Smooth muscle cell (in vitro differentiated cells): ENCODE measurements around the gene MORN4. TPM values are rescaled to one million over a fixed set of nuclear protein-coding genes. Genes with fewer than 3 reads are reported as not detected.

Experiments used
- DNase-seq: peaks from one replicate; lab custom pipeline; 2025; ENCODE audit not compliant: unreplicated experiment; lab: John Stamatoyannopoulos, UW
- H2AFZ ChIP-seq: fragments of 200-600 bp; sonication (generic); 2 replicates; pipeline ENCODE4 v1.6.0; 2016; ENCODE audit warnings: antibody characterized with exemption, low read depth, mild to moderate bottlenecking
- H3F3A ChIP-seq: fragments of 200-600 bp; sonication (generic); 2 replicates; pipeline ENCODE4 v1.6.0; 2017; ENCODE audit warnings: antibody characterized with exemption, low read depth
- H3K27ac ChIP-seq: fragments of 200-600 bp; sonication (generic); 2 replicates; pipeline ENCODE4 v1.5.1; 2016; ENCODE audit warnings: low read depth, mild to moderate bottlenecking
- H3K27me3 ChIP-seq: fragments of 200-600 bp; sonication (generic); 2 replicates; pipeline ENCODE4 v1.6.1; 2016; ENCODE audit warnings: low read depth, mild to moderate bottlenecking
- H3K36me3 ChIP-seq: fragments of 200-600 bp; sonication (generic); 2 replicates; pipeline ENCODE4 v1.5.1; 2016; ENCODE audit warnings: low read depth
- H3K4me1 ChIP-seq: fragments of 200-600 bp; sonication (generic); 2 replicates; pipeline ENCODE4 v1.5.1; 2016; ENCODE audit warnings: low read depth
- H3K4me2 ChIP-seq: fragments of 200-600 bp; sonication (generic); 2 replicates; pipeline ENCODE4 v1.6.0; 2016; ENCODE audit warnings: mild to moderate bottlenecking
- H3K4me3 ChIP-seq: fragments of 200-600 bp; sonication (generic); 2 replicates; pipeline ENCODE4 v1.5.1; 2016; ENCODE audit warnings: mild to moderate bottlenecking
- H3K79me2 ChIP-seq: fragments of 200-600 bp; sonication (generic); 2 replicates; pipeline ENCODE4 v1.6.0; 2016; ENCODE audit warnings: low read depth, mild to moderate bottlenecking
- H3K9ac ChIP-seq: fragments of 200-600 bp; sonication (generic); 2 replicates; pipeline ENCODE4 v1.6.0; 2016; ENCODE audit warnings: low read depth
- H3K9me3 ChIP-seq: fragments of 200-600 bp; sonication (generic); replicated peaks from 2 replicates; pipeline ENCODE4 v1.5.1; 2016; ENCODE audit warnings: low read depth
- H4K20me1 ChIP-seq: fragments of 200-600 bp; sonication (generic); 2 replicates; pipeline ENCODE4 v1.6.0; 2016; ENCODE audit warnings: low read depth
- CTCF ChIP-seq: fragments of 200-600 bp; sonication (generic); IDR thresholded peaks from 2 replicates; pipeline ENCODE4 v1.5.1; 2017; ENCODE audit warnings: borderline replicate concordance, mild to moderate bottlenecking, antibody characterized with exemption; ENCODE audit not compliant: insufficient read depth, poor library complexity, severe bottlenecking
- WGBS: methylation state at CpG from one replicate; pipeline ENCODE4 v1.1.7; 2016; ENCODE audit warnings: low lambda C conversion rate; 5-methylcytosine and 5-hydroxymethylcytosine counted together
- polyA plus RNA-seq: library from polyadenylated mRNA; unstranded; fragments of >200 nt; fragmentation: Nextera tagmentation; extraction: Ambion mirVana; gene quantifications from 2 replicates; pipeline ENCODE4 v1.2.1, GENCODE V29; 2016
- total RNA-seq: library from RNA; depleted of rRNA; stranded (reverse); fragments of >200 nt; gene quantifications from 2 replicates; pipeline ENCODE4 v1.2.3, GENCODE V29; 2014

The MORN4 gene
- total and polyA plus RNA-seq, 2 experiments from 2014 or later: 2.9 to 16.8 TPM

- H3K27me3 ChIP-seq: no peaks in the 10 kb centered on the region
- WGBS: 92% methylated on average over 4 of the region's 4 CpGs
- no peaks in the 10 kb centered on the region for H3K9me3 ChIP-seq
- H3K9ac ChIP-seq: no peak overlapping the region
- no peak for DNase-seq
- peaks cover 6% of the 10 kb centered on the region for H3F3A ChIP-seq
- no peaks in the 10 kb centered on the region for H3K4me1 ChIP-seq
- H3K27ac ChIP-seq: no peak overlapping the region
- H4K20me1 ChIP-seq: no peaks in the 10 kb centered on the region
- H3K79me2 ChIP-seq: no peaks in the 10 kb centered on the region
- H3K4me3 ChIP-seq: no peak overlapping the region
- H3K36me3 ChIP-seq: no peaks in the 10 kb centered on the region
- no peak overlapping the region for H3K4me2 ChIP-seq
- H2AFZ ChIP-seq: no peak overlapping the region
- TF ChIP-seq CTCF: no peak
These were observed 39.9 kb downstream of the MORN4 start for GRCh38 chr10:97593421-97593820.

- Histone ChIP-seq H3K4me1 (no peaks in the 10 kb centered on the region), H2AFZ (no peak overlapping the region), H4K20me1 (no peaks in the 10 kb centered on the region), H3F3A (peaks cover 6% of the 10 kb centered on the region), H3K27ac (no peak overlapping the region), H3K79me2 (no peaks in the 10 kb centered on the region), H3K27me3 (no peaks in the 10 kb centered on the region), H3K9me3 (no peaks in the 10 kb centered on the region), H3K4me2 (no peak overlapping the region), H3K4me3 (no peak overlapping the region), H3K36me3 (no peaks in the 10 kb centered on the region), H3K9ac (no peak overlapping the region)
- no peak for TF ChIP-seq CTCF
- no peak for DNase-seq
- WGBS: 89% methylated on average over 5 of the region's 5 CpGs
These were observed 42.4 kb downstream of the MORN4 start for GRCh38 chr10:97590748-97591495.

- Histone ChIP-seq H3K4me2 (no peak overlapping the region), H2AFZ (no peak overlapping the region), H3K27me3 (no peaks in the 10 kb centered on the region), H3K9me3 (no peaks in the 10 kb centered on the region), H3K27ac (no peak overlapping the region), H3K9ac (no peak overlapping the region), H3K36me3 (no peaks in the 10 kb centered on the region), H3K4me1 (no peaks in the 10 kb centered on the region), H3F3A (no peaks in the 10 kb centered on the region), H3K4me3 (no peak overlapping the region), H3K79me2 (no peaks in the 10 kb centered on the region), H4K20me1 (no peaks in the 10 kb centered on the region)
- no peak for DNase-seq
- no peak for TF ChIP-seq CTCF
- WGBS: 92% methylated on average over 15 of the region's 15 CpGs
These were observed 43.1 kb downstream of the MORN4 start for GRCh38 chr10:97590082-97590747.
